HG03060 (cell line): ENCODE data around the gene NEK9.

ENCODE experiments used
- ATAC-seq: cut with Tn5 transposase; IDR thresholded peaks from one replicate; pipeline ENCODE4 v1.9.1; 2021; ENCODE audit warnings: low read depth, moderate number of reproducible peaks; ENCODE audit not compliant: unreplicated experiment

Gene NEK9

GRCh38 chr14:75044322-75044721, 82.5 kb downstream of the NEK9 start:
- ATAC-seq, result no peak

- no peak for ATAC-seq
Observed at GRCh38 chr14:75042035-75042434, 84.8 kb downstream of the NEK9 start.

GRCh38 chr14:75041613-75042012, 85.2 kb downstream of the NEK9 start:
- ATAC-seq, result no peak

GRCh38 chr14:75040959-75041358, 85.9 kb downstream of the NEK9 start:
- ATAC-seq, result no peak

GRCh38 chr14:75040507-75040906, 86.3 kb downstream of the NEK9 start:
- ATAC-seq, result no peak

GRCh38 chr14:75032939-75033338, 93.9 kb downstream of the NEK9 start:
- ATAC-seq, result no peak

- ATAC-seq, result no peak
Observed at GRCh38 chr14:75030147-75030546, 96.7 kb downstream of the NEK9 start.
